Measurements from ENCODE around the gene THSD4. TPM values are rescaled to one million over a fixed set of nuclear protein-coding genes. Genes with fewer than 3 reads are reported as not detected.

Gene THSD4
- total RNA-seq, 1 donor from 2014 or later: 1.6 TPM

- DNase-seq: no peak
These were observed 473.5 kb downstream of the THSD4 start for GRCh38 chr15:71588746-71589145.

- DNase-seq: no peak
These were observed 475.8 kb downstream of the THSD4 start for GRCh38 chr15:71591057-71591456.

- DNase-seq: no peak
These were observed 476.9 kb downstream of the THSD4 start for GRCh38 chr15:71592203-71592602.

- DNase-seq: no peak
These were observed 480.7 kb downstream of the THSD4 start for GRCh38 chr15:71595846-71596553.

- DNase-seq: no peak
These were observed 481.4 kb downstream of the THSD4 start for GRCh38 chr15:71596672-71597071.

GRCh38 chr15:71597126-71597525 lies 481.9 kb downstream of the THSD4 start:
- no peak for DNase-seq

- DNase-seq: no peak
These were observed 482.4 kb downstream of the THSD4 start for GRCh38 chr15:71597637-71598036.

GRCh38 chr15:71598741-71599140 lies 483.5 kb downstream of the THSD4 start:
- DNase-seq: no peak

- DNase-seq: no peak
These were observed 484.3 kb downstream of the THSD4 start for GRCh38 chr15:71599418-71600151.

GRCh38 chr15:71600237-71600636 lies 485.0 kb downstream of the THSD4 start:
- no peak for DNase-seq

- DNase-seq: no peak
These were observed 486.0 kb downstream of the THSD4 start for GRCh38 chr15:71601038-71601834.

GRCh38 chr15:71603379-71603778 lies 488.1 kb downstream of the THSD4 start:
- no peak for DNase-seq

- no peak for DNase-seq
These were observed 492.1 kb downstream of the THSD4 start for GRCh38 chr15:71607383-71607782.

- no peak for DNase-seq
These were observed 495.7 kb downstream of the THSD4 start for GRCh38 chr15:71610728-71611552.

- DNase-seq: no peak
These were observed 496.5 kb downstream of the THSD4 start for GRCh38 chr15:71611553-71612396.

- DNase-seq: no peak
These were observed 497.1 kb downstream of the THSD4 start for GRCh38 chr15:71612397-71612722.

- DNase-seq: no peak
These were observed 497.6 kb downstream of the THSD4 start for GRCh38 chr15:71612869-71613268.

GRCh38 chr15:71623111-71623510 lies 507.8 kb downstream of the THSD4 start:
- no peak for DNase-seq

- DNase-seq: no peak
These were observed 511.4 kb downstream of the THSD4 start for GRCh38 chr15:71626596-71627088.

- DNase-seq: no peak
These were observed 511.9 kb downstream of the THSD4 start for GRCh38 chr15:71627188-71627587.

GRCh38 chr15:71627604-71628003 lies 512.3 kb downstream of the THSD4 start:
- DNase-seq: no peak

Data from occipital lobe (tissue), 2 donors.